Caco-2 (cell line): ENCODE data around the gene GSTA5. TPM values are rescaled to one million over a fixed set of nuclear protein-coding genes. Genes with fewer than 3 reads are reported as not detected.
"Not testable (repeated sequence)": the region's sequence is repeated elsewhere in the genome, so short reads cannot be mapped to it uniquely, and the experiment has no call there.

Source experiments
- BruUV-seq: library from RNA; stranded (reverse); fragments of 400-500 nt; replicated peaks from 2 replicates; lab custom pipeline; 2021; lab: Mats Ljungman, UMichigan
- CTCF ChIA-PET: fragments of 300-600 bp; sonication (Branson Sonifier 250); formaldehyde crosslinking; loops from one replicate; lab custom pipeline; 2022; ENCODE audit warnings: antibody characterized with exemption; lab: Charles Lee
- POLR2A ChIA-PET: fragments of 300-600 bp; sonication (Branson Sonifier 250); formaldehyde crosslinking; loops from one replicate; lab custom pipeline; 2022; ENCODE audit warnings: antibody characterized with exemption; lab: Charles Lee
- DNase-seq, 2 experiments: peaks; one replicate each; pipeline versions ENCODE4 v3.0.0 to v3.0.0-alpha.2; 2020 to 2022
- H3K27me3 ChIP-seq: replicated peaks from 2 replicates; pipeline ENCODE4 v1.6.0; 2011; ENCODE audit warnings: low read length; ENCODE audit not compliant: control insufficient read depth, insufficient read depth
- H3K36me3 ChIP-seq: 2 replicates; pipeline ENCODE4 v1.5.1; 2011; ENCODE audit warnings: low read length; ENCODE audit not compliant: control insufficient read depth, insufficient read depth
- H3K4me1 ChIP-seq: fragments of 250-450 bp; sonication (Bioruptor Pico); 2 replicates; pipeline ENCODE4 v1.5.1; 2020; ENCODE audit warnings: mild to moderate bottlenecking
- H3K4me3 ChIP-seq: 2 replicates; pipeline ENCODE4 v1.5.1; 2011; ENCODE audit warnings: low read depth, mild to moderate bottlenecking, control low read depth, low read length
- H3K9me3 ChIP-seq: fragments of 250-450 bp; sonication (Bioruptor Pico); 2 replicates; pipeline ENCODE4 v1.5.1; 2020; ENCODE audit warnings: mild to moderate bottlenecking, moderate library complexity
- H3K27ac Mint-ChIP-seq: one replicate; pipeline ENCODE4 v1.8.0; 2022; ENCODE audit warnings: mixed read lengths; ENCODE audit not compliant: unreplicated experiment
- H3K27me3 Mint-ChIP-seq: one replicate; pipeline ENCODE4 v1.8.0; 2022; ENCODE audit warnings: mixed read lengths; ENCODE audit not compliant: insufficient read depth, unreplicated experiment
- H3K36me3 Mint-ChIP-seq: one replicate; pipeline ENCODE4 v1.8.0; 2022; ENCODE audit warnings: mild to moderate bottlenecking, mixed read lengths; ENCODE audit not compliant: insufficient read depth, unreplicated experiment
- H3K4me1 Mint-ChIP-seq: one replicate; pipeline ENCODE4 v1.8.0; 2022; ENCODE audit warnings: low read depth, mixed read lengths; ENCODE audit not compliant: unreplicated experiment
- H3K4me3 Mint-ChIP-seq: one replicate; pipeline ENCODE4 v1.8.0; 2022; ENCODE audit warnings: mild to moderate bottlenecking, moderate library complexity, mixed read lengths; ENCODE audit not compliant: unreplicated experiment
- H3K9me3 Mint-ChIP-seq: one replicate; pipeline ENCODE4 v1.8.0; 2022; ENCODE audit warnings: mixed read lengths; ENCODE audit not compliant: unreplicated experiment
- CTCF ChIP-seq, 2 experiments: fragments of 200-600 bp in 1 of 2; IDR thresholded peaks; 1 replicate in 1 of 2; 2 replicates in 1 of 2; pipeline versions ENCODE4 v1.5.1 to v1.8.0; 2011 to 2022; ENCODE audit warnings: antibody characterized with exemption in 1 of 2, control low read depth in 1 of 2, inconsistent platforms in 1 of 2, low read depth in 1 of 2, low read length in 1 of 2, mild to moderate bottlenecking in 1 of 2, moderate library complexity in 1 of 2; ENCODE audit not compliant: insufficient read depth in 1 of 2, severe bottlenecking in 1 of 2, unreplicated experiment in 1 of 2
- intact Hi-C: fragments of 100-400 bp; cut with micrococcal nuclease; formaldehyde crosslinking; loops from one replicate; pipeline ENCODE4 v1.10.0; 2022; ENCODE audit not compliant: unreplicated experiment
- total RNA-seq: library from RNA; stranded (reverse); gene quantifications from 2 replicates; pipeline ENCODE4 v1.2.3, GENCODE V29; 2022

GSTA5 gene
- total RNA-seq, 1 experiment from 2014 or later, result not detected

GRCh38 chr6:52786249-52786956 is 54.2 kb downstream of the GSTA5 start:
- H3K4me3 Mint-ChIP-seq, result no peak overlapping the region
- Histone ChIP-seq H3K4me1 (peaks cover 13% of the 10 kb centered on the region), H3K27me3 (no peaks in the 10 kb centered on the region), H3K36me3 (no peaks in the 10 kb centered on the region), H3K4me3 (no peak overlapping the region), H3K9me3 (no peaks in the 10 kb centered on the region)
- H3K9me3 Mint-ChIP-seq, result no peaks in the 10 kb centered on the region
- no peaks in the 10 kb centered on the region for H3K36me3 Mint-ChIP-seq
- BruUV-seq, result no TSS peak
- H3K27ac Mint-ChIP-seq, result no peak overlapping the region
- peaks cover 25% of the 10 kb centered on the region for H3K4me1 Mint-ChIP-seq
- no peak for DNase-seq
- H3K27me3 Mint-ChIP-seq, result no peaks in the 10 kb centered on the region
- ChIA-PET CTCF (no interaction called here), POLR2A (no interaction called here)
- TF ChIP-seq CTCF (IDR thresholded peaks at IDR 0.05; ENCODE audit: insufficient read depth in 1 of 2, low read depth in 1 of 2, low read length in 1 of 2, severe bottlenecking in 1 of 2, unreplicated experiment in 1 of 2), result no peak
- intact Hi-C loops, result no loop called here

- BruUV-seq, H3K27ac Mint-ChIP-seq, H3K9me3 Mint-ChIP-seq, H3K4me3 Mint-ChIP-seq, H3K27me3 Mint-ChIP-seq, H3K4me1 ChIP-seq, H3K4me3 ChIP-seq, DNase-seq, H3K36me3 ChIP-seq, H3K36me3 Mint-ChIP-seq, H3K9me3 ChIP-seq, CTCF ChIA-PET, POLR2A ChIA-PET, intact Hi-C loops, H3K4me1 Mint-ChIP-seq, H3K27me3 ChIP-seq: not testable (repeated sequence)
Measured at GRCh38 chr6:52782696-52783274, 57.8 kb downstream of the GSTA5 start.

GRCh38 chr6:52782209-52782608 is 58.4 kb downstream of the GSTA5 start:
- POLR2A ChIA-PET, H3K9me3 ChIP-seq, H3K4me1 ChIP-seq, H3K4me3 ChIP-seq, H3K4me3 Mint-ChIP-seq, BruUV-seq, H3K36me3 Mint-ChIP-seq, CTCF ChIA-PET, H3K36me3 ChIP-seq, H3K27me3 ChIP-seq, H3K27ac Mint-ChIP-seq, DNase-seq, H3K27me3 Mint-ChIP-seq, intact Hi-C loops, H3K4me1 Mint-ChIP-seq, H3K9me3 Mint-ChIP-seq: not testable (repeated sequence)

Other genes with a start within 250 kb of the GSTA5 start
- 39.9 and 41.9 TPM in 2 replicates for gene TMEM14A, start 169.7 kb downstream of the GSTA5 start, total RNA-seq
- 51.6 and 65.4 TPM in 2 replicates for gene GSTA2, start 77.3 kb downstream of the GSTA5 start, total RNA-seq
- gene GSTA1, start 37.0 kb downstream of the GSTA5 start, total RNA-seq, result 7.7 and 11.2 TPM in 2 replicates
- gene GSTA3, start 68.9 kb upstream of the GSTA5 start, total RNA-seq, result not detected in 2 replicates
- 29.5 and 30.3 TPM in 2 replicates for gene GSTA4, start 154.5 kb upstream of the GSTA5 start, total RNA-seq
- gene CILK1, start 221.0 kb upstream of the GSTA5 start, total RNA-seq, result 14.5 and 15.5 TPM in 2 replicates
- 104 and 111 TPM in 2 replicates for gene FBXO9, start 224.6 kb upstream of the GSTA5 start, total RNA-seq